Adipose tissue (tissue), 3 donors: ENCODE results near the gene ZCCHC7. TPM values are rescaled to one million over a fixed set of nuclear protein-coding genes. Genes with fewer than 3 reads are reported as not detected.
"Not testable (repeated sequence)": the region's sequence is repeated elsewhere in the genome, so short reads cannot be mapped to it uniquely, and the experiment has no call there.

ENCODE experiments used
- H3K27ac ChIP-seq: one replicate; pipeline ENCODE4 v1.5.1; 2013; ENCODE audit warnings: low read depth, low read length
- WGBS, 3 donors: extraction: QIAGEN DNeasy Blood & Tissue Kit; methylation state at CpG; one replicate each; pipeline ENCODE4 v1.1.7; 2013; 5-methylcytosine and 5-hydroxymethylcytosine counted together
- polyA plus RNA-seq, 3 donors: library from polyadenylated mRNA; stranded (reverse); fragments of 200-250 nt; gene quantifications; one replicate each; pipeline ENCODE4 v1.2.3, GENCODE V29; 2013
- donor health status: healthy with polysubstance abuse.
- donor health status: Bipolar disorder and iron deficiency.
- donor health status: healthy.

ZCCHC7 gene
- polyA plus RNA-seq, 3 donors, result 5.2 to 13.2 (median 8.0) TPM

- WGBS, 3 donors, result 30 to 60% (median 39%) methylated on average over 4 of the region's 4 CpGs
- H3K27ac ChIP-seq, result no peak overlapping the region
Observed at GRCh38 chr9:37197158-37198038, 77.0 kb downstream of the ZCCHC7 start.

DNA sequence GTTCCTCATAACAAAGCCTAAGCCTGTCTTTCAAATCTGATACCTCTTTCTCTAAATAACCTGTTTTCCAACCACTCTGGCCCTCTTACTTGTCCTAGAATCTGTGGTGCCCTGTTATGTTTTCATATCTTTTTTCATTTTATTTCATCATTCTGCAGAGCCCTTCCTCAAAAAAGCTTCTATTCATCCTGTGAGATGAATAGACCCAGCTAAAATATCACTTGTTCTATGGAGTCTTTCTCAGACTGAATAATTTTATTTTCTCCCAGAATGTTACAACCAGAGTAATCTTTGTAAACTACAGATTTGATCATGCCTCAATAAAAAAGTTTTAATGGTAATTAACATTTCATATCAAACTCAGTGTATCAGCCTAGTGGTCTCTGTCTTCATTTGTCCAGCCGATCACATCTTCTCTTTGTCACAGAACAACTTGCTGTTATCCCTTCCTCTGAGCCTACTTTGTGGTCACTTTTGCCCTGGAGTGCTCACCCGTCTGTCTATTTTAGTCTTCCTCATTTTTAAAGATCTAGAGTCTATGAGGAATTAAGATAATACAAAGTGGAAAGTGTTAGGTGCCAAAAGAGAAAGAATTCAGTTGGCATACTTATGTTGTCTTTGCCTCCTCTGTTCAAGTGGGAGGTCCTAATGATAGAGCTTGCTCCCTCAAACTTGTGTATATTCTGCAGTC, 77.8 kb downstream of the ZCCHC7 start:
- H3K27ac ChIP-seq, result no peak overlapping the region
- WGBS, 3 donors, result 45 to 94% (median 61%) methylated on average over 2 of the region's 2 CpGs

DNA sequence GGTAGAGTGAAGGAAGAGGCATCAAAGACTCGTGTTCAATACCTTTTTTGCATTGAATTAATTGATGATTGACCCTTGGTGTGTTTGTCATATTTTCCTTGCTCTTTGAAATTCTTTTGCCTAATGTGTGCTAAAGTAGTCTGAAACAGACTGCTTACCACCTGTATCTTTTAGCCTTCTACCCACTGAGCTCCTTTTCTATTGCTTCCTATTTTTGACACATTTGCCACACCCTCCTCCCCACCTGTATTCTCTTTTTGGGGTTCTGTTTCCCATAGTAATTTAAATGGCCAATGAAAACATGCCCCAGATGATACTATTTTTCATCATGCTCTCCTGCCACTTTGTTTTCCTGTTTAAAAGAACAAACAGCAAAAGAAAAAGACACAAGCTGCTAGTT, 78.5 kb downstream of the ZCCHC7 start:
- H3K27ac ChIP-seq, result no peak overlapping the region
- whole genome bisulfite sequencing, 3 donors, result 84 to 87% (median 85%) methylated on average over 1 of the region's 1 CpG

DNA sequence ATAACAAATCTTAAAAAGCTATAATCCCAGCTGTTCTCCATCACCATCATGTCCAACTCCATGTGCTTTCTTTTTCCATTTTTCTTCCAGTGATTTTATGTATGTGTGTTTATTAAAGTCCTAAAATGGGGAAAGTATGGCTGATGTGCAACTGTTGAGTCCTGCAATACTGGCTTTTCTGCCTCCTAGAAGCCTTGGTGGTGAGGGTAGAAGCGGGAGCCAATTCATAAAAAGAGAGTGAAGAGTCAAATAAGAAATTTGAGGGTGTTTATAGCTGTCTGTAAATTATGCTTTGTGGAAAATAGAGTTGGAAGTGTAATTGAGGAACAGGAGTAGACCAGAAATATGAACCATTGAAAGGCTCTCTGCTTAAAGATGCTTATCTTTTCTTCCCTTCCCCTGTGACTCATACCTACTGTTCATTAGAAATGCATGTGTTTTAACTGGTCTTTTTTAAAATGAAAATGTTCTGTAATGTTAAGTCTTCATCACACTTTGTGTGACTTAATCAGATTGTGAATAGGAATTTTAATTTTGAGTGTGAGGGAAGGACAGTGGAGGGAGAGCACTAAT, 80.1 kb downstream of the ZCCHC7 start:
- H3K27ac ChIP-seq, result no peak overlapping the region
- 91 to 100% (median 93%) methylated on average over 1 of the region's 1 CpG for WGBS, 3 donors

DNA sequence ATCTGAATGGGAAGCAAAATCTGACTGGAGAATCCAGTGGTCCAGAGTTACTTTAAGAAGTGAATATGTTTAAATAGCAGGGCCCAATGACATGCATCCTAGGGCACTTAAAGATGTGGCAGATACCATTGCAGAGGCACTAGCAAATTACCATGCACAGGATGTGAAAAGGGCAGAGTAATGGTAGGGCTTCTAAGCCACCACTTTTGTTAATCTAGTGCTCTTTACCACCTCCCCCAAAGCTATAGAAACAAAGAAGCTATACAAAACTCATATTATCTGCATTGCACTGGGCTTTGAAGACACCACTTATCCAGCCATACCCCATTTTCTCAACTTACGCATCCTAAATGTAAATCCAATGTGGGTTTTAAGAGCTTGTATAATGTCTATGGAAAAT, 81.2 kb downstream of the ZCCHC7 start:
- no peak overlapping the region for H3K27ac ChIP-seq
- WGBS, 3 donors, result 97 to 100% (median 100%) methylated on average over 1 of the region's 1 CpG

GRCh38 chr9:37202091-37202490, 81.7 kb downstream of the ZCCHC7 start:
- no peak overlapping the region for H3K27ac ChIP-seq

DNA sequence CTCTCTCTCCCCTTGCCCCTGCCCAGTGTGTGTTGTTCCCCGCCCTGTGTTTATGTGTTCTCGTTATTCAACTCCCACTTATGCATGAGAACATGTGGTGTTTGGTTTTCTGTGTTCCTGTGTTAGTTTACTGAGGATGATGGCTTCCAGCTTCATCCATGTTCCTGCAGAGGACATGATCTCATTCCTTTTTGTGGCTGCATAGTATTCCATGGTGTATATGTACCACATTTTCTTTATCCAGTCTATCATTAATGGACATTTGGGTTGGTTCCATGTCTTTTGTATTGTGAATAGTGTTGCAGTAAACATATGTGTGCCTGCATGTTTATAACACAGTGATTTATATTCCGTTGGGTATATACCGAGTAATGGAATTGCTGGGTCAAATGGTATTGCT, 83.1 kb downstream of the ZCCHC7 start:
- H3K27ac ChIP-seq, result not testable (repeated sequence)
- 98 to 100% (median 99%) methylated on average over 4 of the region's 4 CpGs for WGBS, 3 donors

DNA sequence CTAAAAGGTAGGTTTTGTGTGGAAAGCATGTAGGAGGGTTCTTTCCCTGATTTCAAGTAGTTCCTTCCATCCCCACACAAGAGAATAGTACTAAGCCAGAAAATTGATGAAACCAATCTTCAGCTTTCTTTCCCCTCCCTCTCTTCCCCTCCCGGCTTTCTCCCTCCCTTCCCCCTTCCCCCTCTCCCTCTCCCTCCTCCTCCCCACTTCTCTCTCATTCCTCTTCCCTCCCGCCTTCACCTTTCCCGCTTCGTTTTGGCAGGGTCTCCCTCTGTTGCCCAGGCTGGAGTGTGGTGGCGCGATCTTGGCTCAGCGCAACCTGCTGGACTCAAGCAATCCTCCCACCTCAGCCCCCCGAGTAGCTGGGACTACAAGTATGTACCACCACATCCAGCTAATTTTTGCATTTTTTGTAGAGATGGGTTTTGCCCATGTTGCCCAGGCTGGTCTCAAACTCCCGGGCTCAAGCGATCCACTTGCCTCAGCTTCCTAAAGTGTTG, 85.8 kb downstream of the ZCCHC7 start:
- 93 to 96% (median 94%) methylated on average over 10 of the region's 10 CpGs for WGBS, 3 donors
- H3K27ac ChIP-seq, result no peak overlapping the region

GRCh38 chr9:37209431-37210386, 89.3 kb downstream of the ZCCHC7 start:
- WGBS, 3 donors, result 42 to 48% (median 45%) methylated on average over 2 of the region's 2 CpGs
- H3K27ac ChIP-seq, result no peak overlapping the region

DNA sequence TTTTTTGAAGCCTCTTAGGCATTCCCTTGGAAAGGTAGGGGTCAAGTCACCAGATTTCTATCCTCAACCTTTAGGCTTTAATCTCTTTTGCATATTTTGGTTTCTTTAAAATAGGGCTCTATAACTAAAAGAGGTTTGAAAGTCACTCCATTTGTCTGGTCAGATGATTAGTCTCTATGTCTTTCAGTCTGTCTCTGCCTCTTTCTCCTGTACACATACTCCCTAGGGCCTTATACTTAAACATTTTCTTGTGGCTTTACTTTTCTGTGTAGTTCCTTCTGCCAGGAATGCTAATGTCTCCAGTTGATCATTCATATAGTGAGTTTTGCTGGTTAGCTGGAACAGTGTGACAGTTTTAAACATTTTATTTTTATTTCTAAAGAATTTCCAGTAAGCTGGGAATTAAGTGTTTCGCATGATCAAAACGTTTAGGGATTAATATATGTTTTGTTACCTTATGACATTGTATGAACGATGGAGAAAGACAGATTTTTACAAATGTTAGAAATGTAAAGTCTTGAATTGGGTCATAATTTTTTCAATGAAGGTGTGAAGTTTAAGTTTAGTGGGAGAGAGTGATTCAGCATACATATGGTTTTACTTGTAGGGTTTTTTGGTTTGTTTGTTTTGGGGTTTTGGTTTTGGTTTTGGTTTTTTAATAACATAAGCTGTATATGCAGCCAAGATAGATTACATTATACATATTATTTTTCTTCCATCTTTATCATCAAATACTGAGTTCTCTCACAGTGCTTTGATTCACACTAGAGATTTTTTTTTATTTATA, 90.6 kb downstream of the ZCCHC7 start:
- WGBS, 3 donors, result 85 to 90% (median 86%) methylated on average over 3 of the region's 3 CpGs
- H3K27ac ChIP-seq, result no peak overlapping the region

GRCh38 chr9:37212435-37212834, 92.1 kb downstream of the ZCCHC7 start:
- 83 to 94% (median 84%) methylated on average over 2 of the region's 2 CpGs for WGBS, 3 donors
- H3K27ac ChIP-seq, result no peak overlapping the region

DNA sequence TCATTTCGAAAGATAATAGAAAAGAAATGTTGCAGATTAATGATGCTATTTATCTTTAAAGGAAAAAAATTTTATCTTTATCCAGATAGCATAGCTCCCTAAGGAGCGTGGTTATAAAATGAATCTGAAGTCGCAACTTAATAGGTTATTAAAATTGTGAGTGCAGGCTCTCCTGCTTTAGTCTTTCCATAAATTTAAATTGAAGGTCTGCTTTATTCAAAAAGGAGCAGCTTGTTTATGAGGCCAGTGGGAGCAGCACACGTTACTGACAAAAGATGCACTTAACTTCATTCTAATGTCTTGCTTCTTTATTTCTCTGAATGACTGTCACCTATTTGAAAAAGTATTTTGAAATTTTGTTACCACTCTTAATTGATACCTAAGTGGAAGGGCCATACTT, 95.0 kb downstream of the ZCCHC7 start:
- no peak overlapping the region for H3K27ac ChIP-seq
- WGBS, 3 donors, result 75 to 86% (median 79%) methylated on average over 4 of the region's 4 CpGs

DNA sequence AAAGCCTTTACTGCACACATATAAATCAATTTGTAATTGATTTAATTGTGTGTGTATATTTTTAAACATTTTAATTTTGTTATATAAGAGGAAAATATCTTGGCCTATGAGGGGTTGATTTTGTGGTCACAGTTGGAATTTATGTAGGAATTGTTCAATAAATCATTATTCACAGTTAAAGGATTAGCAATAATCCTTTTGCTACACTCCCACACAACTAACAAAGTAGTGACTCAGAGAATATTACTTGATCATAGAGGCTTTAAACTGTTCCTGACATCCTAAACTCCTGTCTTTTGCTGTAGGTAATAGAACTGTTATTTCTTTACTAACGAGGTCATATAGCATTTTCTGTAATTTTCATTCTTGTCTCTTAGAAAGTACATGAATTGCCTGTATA, 95.5 kb downstream of the ZCCHC7 start:
- 79 to 92% (median 88%) methylated on average over 1 of the region's 1 CpG for WGBS, 3 donors
- H3K27ac ChIP-seq, result no peak overlapping the region

GRCh38 chr9:37217161-37217560, 96.8 kb downstream of the ZCCHC7 start:
- 95 to 96% (median 96%) methylated on average over 2 of the region's 2 CpGs for WGBS, 3 donors

GRCh38 chr9:37218800-37219425, 98.5 kb downstream of the ZCCHC7 start:
- WGBS, 3 donors, result 74 to 84% (median 74%) methylated on average over 5 of the region's 5 CpGs
- no peak overlapping the region for H3K27ac ChIP-seq

More at GRCh38 chr9:37217161-37217560, 96.8 kb downstream of the ZCCHC7 start:
- no peak overlapping the region for H3K27ac ChIP-seq

DNA sequence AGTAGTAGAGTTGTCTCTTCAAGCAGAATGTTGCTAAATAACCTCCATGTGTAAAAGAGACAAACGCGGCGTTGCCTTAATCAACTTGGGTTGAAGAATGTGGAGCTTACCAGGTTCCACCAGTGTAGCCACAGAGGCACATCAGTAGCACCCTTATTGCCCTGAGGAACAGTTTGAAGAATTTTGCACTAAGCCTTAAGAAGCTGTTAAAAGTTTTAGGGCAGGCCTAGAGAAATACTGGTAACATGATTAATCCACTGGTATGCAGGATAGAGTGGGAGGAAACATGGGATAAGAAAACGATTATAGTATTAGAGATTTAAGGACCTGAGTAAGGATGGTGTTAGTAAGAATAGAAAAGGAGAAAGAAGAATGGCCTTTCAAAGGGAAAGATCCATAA, 100.6 kb downstream of the ZCCHC7 start:
- WGBS, 3 donors, result 90 to 93% (median 91%) methylated on average over 4 of the region's 4 CpGs
- no peak overlapping the region for H3K27ac ChIP-seq

GRCh38 chr9:37221489-37222106, 101.2 kb downstream of the ZCCHC7 start:
- WGBS, 3 donors, result 91 to 95% (median 92%) methylated on average over 1 of the region's 1 CpG
- H3K27ac ChIP-seq, result no peak overlapping the region
